A673 (cell line): ENCODE data around the gene NPC1. TPM values are rescaled to one million over a fixed set of nuclear protein-coding genes. Genes with fewer than 3 reads are reported as not detected.

Experiments used
- BruUV-seq: library from RNA; stranded (reverse); fragments of 400-500 nt; replicated peaks from 2 replicates; lab custom pipeline; 2021; lab: Mats Ljungman, UMichigan
- CTCF ChIA-PET: fragments of 300-600 bp; sonication (Branson Sonifier 250); formaldehyde crosslinking; loops from one replicate; lab custom pipeline; 2022; ENCODE audit warnings: antibody characterized with exemption; lab: Charles Lee
- POLR2A ChIA-PET: fragments of 300-600 bp; sonication (Branson Sonifier 250); formaldehyde crosslinking; loops from one replicate; lab custom pipeline; 2022; ENCODE audit warnings: antibody characterized with exemption; ENCODE audit not compliant: low non-redundant PET; lab: Charles Lee
- DNase-seq: peaks from one replicate; pipeline ENCODE4 v3.0.0-alpha.2; 2015; ENCODE audit warnings: low spot score
- H3K27ac ChIP-seq: fragments of 200-600 bp; sonication (generic); 2 replicates; pipeline ENCODE4 v1.5.1; 2016; ENCODE audit warnings: mixed run types, low read depth, mild to moderate bottlenecking, mixed read lengths, antibody characterized with exemption, low read length; ENCODE audit not compliant: poor library complexity, severe bottlenecking
- H3K27me3 ChIP-seq: fragments of 200-600 bp; sonication (generic); replicated peaks from 2 replicates; pipeline ENCODE4 v1.6.1; 2017; ENCODE audit warnings: mixed run types, low read depth, mild to moderate bottlenecking, mixed read lengths, antibody characterized with exemption, low read length; ENCODE audit not compliant: insufficient read depth, poor library complexity
- H3K36me3 ChIP-seq: fragments of 200-600 bp; sonication (generic); 2 replicates; pipeline ENCODE4 v1.6.1; 2016; ENCODE audit warnings: mixed run types, mild to moderate bottlenecking, mixed read lengths, antibody characterized with exemption, low read length; ENCODE audit not compliant: insufficient read depth, poor library complexity, severe bottlenecking
- H3K4me1 ChIP-seq: fragments of 200-600 bp; sonication (generic); 2 replicates; pipeline ENCODE4 v1.6.1; 2017; ENCODE audit warnings: mixed run types, mild to moderate bottlenecking, mixed read lengths, antibody characterized with exemption, low read length; ENCODE audit not compliant: insufficient read depth, poor library complexity, severe bottlenecking
- H3K4me3 ChIP-seq: fragments of 200-600 bp; sonication (generic); 2 replicates; pipeline ENCODE4 v1.5.1; 2016; ENCODE audit warnings: low read depth, mixed run types, mild to moderate bottlenecking, mixed read lengths, low read length; ENCODE audit not compliant: poor library complexity, severe bottlenecking
- H3K9me3 ChIP-seq: fragments of 200-600 bp; sonication (generic); 2 replicates; pipeline ENCODE4 v1.6.1; 2016; ENCODE audit warnings: mixed run types, low read depth, mild to moderate bottlenecking, mixed read lengths, antibody characterized with exemption, low read length; ENCODE audit not compliant: poor library complexity, severe bottlenecking
- CTCF ChIP-seq: fragments of 300-800, 200-600 bp; sonication (generic); conservative IDR thresholded peaks from 2 replicates; pipeline ENCODE4 v1.5.1; 2017; ENCODE audit warnings: low read depth, mild to moderate bottlenecking, antibody characterized with exemption, low read length, moderate library complexity, mixed read lengths
- EZH2 ChIP-seq: fragments of 200-600 bp; sonication (generic); IDR thresholded peaks from 2 replicates; pipeline ENCODE4 v1.6.1; 2017; ENCODE audit warnings: borderline replicate concordance, low read depth, mild to moderate bottlenecking, mixed read lengths, antibody characterized with exemption, low read length; ENCODE audit not compliant: poor library complexity, severe bottlenecking
- intact Hi-C: fragments of 100-400 bp; cut with micrococcal nuclease; formaldehyde crosslinking; loops from one replicate; pipeline ENCODE4 v1.10.0; 2022; ENCODE audit not compliant: unreplicated experiment
- total RNA-seq: library from RNA; stranded (reverse); gene quantifications from 2 replicates; pipeline ENCODE4 v1.2.3, GENCODE V29; 2021

Gene NPC1
- total RNA-seq, 1 experiment from 2014 or later: 53.0 TPM

- DNase-seq: no peak
- Histone ChIP-seq H3K4me3 (no peak overlapping the region), H3K27ac (no peak overlapping the region), H3K9me3 (no peaks in the 10 kb centered on the region), H3K36me3 (peaks cover 99% of the 10 kb centered on the region), H3K27me3 (no peaks in the 10 kb centered on the region), H3K4me1 (no peaks in the 10 kb centered on the region)
- no TSS peak for BruUV-seq
- CTCF ChIA-PET: no interaction called here
- intact Hi-C loops: no loop called here
- POLR2A ChIA-PET: no interaction called here
- TF ChIP-seq CTCF (no peak), EZH2 (no peak)
Observed at GRCh38 chr18:23539296-23539695, 47.0 kb downstream of the NPC1 start.

- intact Hi-C loops: no loop called here
- H3K27ac ChIP-seq: no peak overlapping the region
- no TSS peak for BruUV-seq
- DNase-seq: no peak
- H3K36me3 ChIP-seq: peaks cover 99% of the 10 kb centered on the region
- CTCF ChIA-PET: no interaction called here
- no peaks in the 10 kb centered on the region for H3K4me1 ChIP-seq
- no peak overlapping the region for H3K4me3 ChIP-seq
- POLR2A ChIA-PET: no interaction called here
- TF ChIP-seq EZH2 (no peak), CTCF (no peak)
- no peaks in the 10 kb centered on the region for H3K27me3 ChIP-seq
- H3K9me3 ChIP-seq: no peaks in the 10 kb centered on the region
Observed at GRCh38 chr18:23538870-23539269, 47.4 kb downstream of the NPC1 start.

- POLR2A ChIA-PET: no interaction called here
- intact Hi-C loops: no loop called here
- H3K27ac ChIP-seq: no peak overlapping the region
- H3K9me3 ChIP-seq: no peaks in the 10 kb centered on the region
- no peak overlapping the region for H3K4me3 ChIP-seq
- no peak for TF ChIP-seq CTCF
- TF ChIP-seq EZH2: no peak
- DNase-seq: no peak
- H3K4me1 ChIP-seq: no peaks in the 10 kb centered on the region
- H3K36me3 ChIP-seq: peaks cover 100% of the 10 kb centered on the region
- BruUV-seq: no TSS peak
- H3K27me3 ChIP-seq: no peaks in the 10 kb centered on the region
- CTCF ChIA-PET: no interaction called here
Observed at GRCh38 chr18:23538001-23538400, 48.3 kb downstream of the NPC1 start.
